SK-N-SH (cell line): ENCODE data around the gene REXO5. TPM values are rescaled to one million over a fixed set of nuclear protein-coding genes. Genes with fewer than 3 reads are reported as not detected.
A peak's percentile ranks its signal among the peaks of the same experiment; 100 is the strongest.

Experiments used
- CTCF ChIA-PET: fragments of 300-600, 350-600 bp; formaldehyde crosslinking; extraction: SDS; loops from one replicate; lab custom pipeline; 2021; lab: Yijun Ruan, JAX
- POLR2A ChIA-PET: fragments of 350-600 bp; sonication (Branson Sonifier 250); formaldehyde crosslinking; extraction: SDS; loops from one replicate; lab custom pipeline; 2020; ENCODE audit warnings: antibody characterized with exemption, inconsistent platforms; lab: Yijun Ruan, JAX
- DNase-seq: peaks from one replicate; pipeline ENCODE4 v3.0.0; 2012
- H2AFZ ChIP-seq: fragments of 200-600 bp; sonication (generic); 2 replicates; pipeline ENCODE4 v1.8.1; 2016; ENCODE audit warnings: antibody characterized with exemption, mild to moderate bottlenecking, low read depth
- H3F3A ChIP-seq: fragments of 200-600 bp; sonication (generic); replicated peaks from 2 replicates; pipeline ENCODE3; 2016; ENCODE audit warnings: antibody characterized with exemption, mild to moderate bottlenecking; ENCODE audit not compliant: insufficient read depth
- H3K27ac ChIP-seq, 2 experiments: fragments of 200-500 bp in 1 of 2; fragments of 200-600 bp in 1 of 2; sonication (Bioruptor generic) in 1 of 2; sonication (generic), shearing (Covaris generic) in 1 of 2; 2 replicates each; pipeline versions ENCODE4 v1.5.1 to v1.6.1; 2014 to 2016; ENCODE audit warnings: low read depth in 2 of 2, inconsistent platforms in 1 of 2, low read length in 1 of 2, mild to moderate bottlenecking in 1 of 2, mixed read lengths in 1 of 2
- H3K27me3 ChIP-seq: fragments of 200-600 bp; sonication (generic), shearing (Covaris generic); 2 replicates; pipeline ENCODE4 v1.6.1; 2016; ENCODE audit warnings: mixed run types; ENCODE audit not compliant: insufficient read depth
- H3K36me3 ChIP-seq, 2 experiments: fragments of 200-500 bp in 1 of 2; fragments of 200-600 bp in 1 of 2; sonication (Bioruptor generic) in 1 of 2; sonication (generic) in 1 of 2; replicated peaks in 1 of 2; 2 replicates each; pipeline versions ENCODE3 to v1.5.1; 2014 to 2016; ENCODE audit warnings: low read length in 1 of 2, mild to moderate bottlenecking in 1 of 2; ENCODE audit not compliant: insufficient read depth in 2 of 2, control insufficient read depth in 1 of 2
- H3K4me1 ChIP-seq, 2 experiments: fragments of 200-500 bp in 1 of 2; fragments of 200-600 bp in 1 of 2; sonication (Bioruptor generic) in 1 of 2; sonication (generic), shearing (Covaris generic) in 1 of 2; 2 replicates each; pipeline versions ENCODE4 v1.5.1 to v1.6.1; 2014 to 2016; ENCODE audit warnings: low read depth in 1 of 2, low read length in 1 of 2, mixed run types in 1 of 2; ENCODE audit not compliant: insufficient read depth in 2 of 2, control insufficient read depth in 1 of 2
- H3K4me2 ChIP-seq: fragments of 200-600 bp; sonication (generic), shearing (Covaris generic); 2 replicates; pipeline ENCODE4 v1.6.1; 2017; ENCODE audit warnings: mixed run types
- H3K4me3 ChIP-seq, 2 experiments: fragments of 200-500 bp in 1 of 2; fragments of 200-600 bp in 1 of 2; sonication (Bioruptor generic) in 1 of 2; sonication (generic), shearing (Covaris generic) in 1 of 2; 2 replicates each; pipeline versions ENCODE4 v1.5.1 to v1.8.1; 2014 to 2016; ENCODE audit warnings: low read depth in 2 of 2, inconsistent platforms in 1 of 2, low read length in 1 of 2, mild to moderate bottlenecking in 1 of 2, mixed read lengths in 1 of 2, moderate library complexity in 1 of 2
- H3K79me2 ChIP-seq: fragments of 200-600 bp; sonication (generic); 2 replicates; pipeline ENCODE4 v1.8.1; 2017; ENCODE audit warnings: mild to moderate bottlenecking; ENCODE audit not compliant: insufficient read depth
- H3K9ac ChIP-seq: fragments of 200-600 bp; sonication (generic); 2 replicates; pipeline ENCODE4 v1.6.1; 2017; ENCODE audit warnings: mixed run types
- H3K9me2 ChIP-seq: fragments of 200-600 bp; sonication (generic); 2 replicates; pipeline ENCODE4 v1.6.1; 2017; ENCODE audit warnings: mixed run types
- H3K9me3 ChIP-seq: fragments of 200-600 bp; sonication (generic); 2 replicates; pipeline ENCODE4 v1.6.1; 2017; ENCODE audit warnings: mixed run types, mild to moderate bottlenecking, moderate library complexity
- H4K20me1 ChIP-seq: fragments of 200-600 bp; sonication (generic); 2 replicates; pipeline ENCODE4 v1.6.1; 2017; ENCODE audit warnings: mild to moderate bottlenecking, mixed run types; ENCODE audit not compliant: insufficient read depth
- CHD2 ChIP-seq: fragments of 150-350 bp; IDR thresholded peaks from 2 replicates; pipeline ENCODE4 v1.6.1; 2018; ENCODE audit warnings: low read length; ENCODE audit not compliant: partially characterized antibody
- CTCF ChIP-seq: fragments of 200-600 bp; sonication (generic); IDR thresholded peaks from 2 replicates; pipeline ENCODE4 v1.6.1; 2017; ENCODE audit warnings: antibody characterized with exemption, mild to moderate bottlenecking, moderate library complexity
- EP300 ChIP-seq, 2 experiments: IDR thresholded peaks; 2 replicates each; pipeline versions ENCODE4 v1.4.0 to v1.6.1; 2012; ENCODE audit warnings: borderline replicate concordance in 1 of 2, low read depth in 1 of 2, low read length in 1 of 2
- FOXJ3 ChIP-seq: sonication (generic); formaldehyde crosslinking; IDR thresholded peaks from 2 replicates; pipeline ENCODE4 v1.5.1; 2020; ENCODE audit warnings: mild to moderate bottlenecking, missing genetic modification reagents
- GABPA ChIP-seq: IDR thresholded peaks from 2 replicates; pipeline ENCODE4 v1.4.0; 2012; ENCODE audit warnings: low read depth, mild to moderate bottlenecking
- IRF3 ChIP-seq: fragments of 150-350 bp; IDR thresholded peaks from 2 replicates; pipeline ENCODE4 v1.6.1; 2016; ENCODE audit warnings: mild to moderate bottlenecking, low read depth, low read length
- MAX ChIP-seq: IDR thresholded peaks from 2 replicates; pipeline ENCODE4 v1.4.0; 2012; ENCODE audit warnings: low read depth
- MEF2A ChIP-seq: IDR thresholded peaks from 2 replicates; pipeline ENCODE4 v1.4.0; 2012; ENCODE audit warnings: low read depth, borderline replicate concordance
- NFIC ChIP-seq: IDR thresholded peaks from 2 replicates; pipeline ENCODE4 v1.4.0; 2012; ENCODE audit warnings: borderline replicate concordance
- RAD21 ChIP-seq: IDR thresholded peaks from 2 replicates; pipeline ENCODE4 v1.6.1; 2012; ENCODE audit warnings: mild to moderate bottlenecking, low read length
- REST ChIP-seq: IDR thresholded peaks from 2 replicates; pipeline ENCODE4 v1.6.1; 2012; ENCODE audit warnings: mild to moderate bottlenecking, low read depth, low read length, moderate library complexity
- RXRA ChIP-seq: IDR thresholded peaks from 2 replicates; pipeline ENCODE4 v1.4.0; 2012; ENCODE audit warnings: low read depth, mild to moderate bottlenecking, borderline replicate concordance
- YY1 ChIP-seq: IDR thresholded peaks from 2 replicates; pipeline ENCODE4 v1.4.0; 2012; ENCODE audit warnings: low read depth, mild to moderate bottlenecking
- WGBS: methylation state at CpG from one replicate; pipeline ENCODE4 v1.1.6; 2017; ENCODE audit warnings: low lambda C conversion rate; 5-methylcytosine and 5-hydroxymethylcytosine counted together
- polyA plus RNA-seq, 3 experiments: library from polyadenylated mRNA; depleted of rRNA; stranded (reverse); fragments of >200 nt; gene quantifications; 2 replicates each; pipeline ENCODE4 v1.2.3, GENCODE V29; 2012

Gene REXO5
- polyA plus RNA-seq, 1 of the 3 experiments (the other 2 are of a cell fraction) = 3.8 TPM

- peak; percentile 91 for TF ChIP-seq MAX
- peak in 1 of 2 experiments; percentile 50; a peak in 1 of 4 replicates for TF ChIP-seq EP300 (IDR thresholded peaks at IDR 0.05; ENCODE audit: borderline replicate concordance in 1 of 2, low read depth in 1 of 2, low read length in 1 of 2)
- no peak for TF ChIP-seq GABPA
- TF ChIP-seq RAD21 = no peak
- TF ChIP-seq MEF2A = no peak
- peak; percentile 42; the same call in 1 of the 2 replicates for TF ChIP-seq NFIC
- TF ChIP-seq CHD2 = peak; percentile 30
- TF ChIP-seq RXRA = peak; percentile 96
- no peak for TF ChIP-seq CTCF
- TF ChIP-seq YY1 = no peak
- TF ChIP-seq, all 33 proteins: peak for 15
Observed at GRCh38 chr16:20866145-20866772, 59.9 kb downstream of the REXO5 start (continued).

GRCh38 chr16:20866801-20867200 is 60.5 kb downstream of the REXO5 start:
- H2AFZ ChIP-seq = no peak overlapping the region
- no peaks in the 10 kb centered on the region for H4K20me1 ChIP-seq
- ChIA-PET POLR2A (interaction anchor here (2.1 kb wide), 1 partner anchor 33 kb away, joined by 7 read pairs; the partner anchor contains the start of gene DCUN1D3), CTCF (interaction anchor here (0.7 to 4.8 kb wide), 5 partner anchors 10 to 22 kb away, joined by 3 to 23 read pairs (median 4); no protein-coding TSS in a partner anchor)
- peaks cover 84% of the 10 kb centered on the region for H3K79me2 ChIP-seq
- no peak overlapping the region for H3K9ac ChIP-seq
- H3K27ac ChIP-seq = peak overlapping the region; percentile 90 to 96
- no peaks in the 10 kb centered on the region for H3K9me3 ChIP-seq
- no peaks in the 10 kb centered on the region for H3K9me2 ChIP-seq
- peak overlapping the region; percentile 56; the same call in 1 of the 2 replicates for H3K4me2 ChIP-seq
- H3K4me3 ChIP-seq = no peak overlapping the region
- TF ChIP-seq MEF2A (no peak), IRF3 (no peak), REST (no peak), FOXJ3 (CRISPR knock-in tag) (no peak), EP300 (IDR thresholded peaks at IDR 0.05; ENCODE audit: borderline replicate concordance in 1 of 2, low read depth in 1 of 2, low read length in 1 of 2) (no peak), CTCF (no peak)
- peaks cover 4 to 5% of the 10 kb centered on the region in 2 experiments for H3K36me3 ChIP-seq
- H3K4me1 ChIP-seq = peaks cover 36 to 41% of the 10 kb centered on the region in 2 experiments
- peaks cover 21% of the 10 kb centered on the region for H3F3A ChIP-seq
- no peak for DNase-seq
- H3K27me3 ChIP-seq = no peaks in the 10 kb centered on the region
- WGBS = 70% methylated on average over 3 of the region's 3 CpGs
